Superior temporal gyrus (tissue), 1 donor: ENCODE results near the gene FNDC3B.

Source experiments
- DNase-seq: peaks from one replicate; pipeline ENCODE4 v3.0.0-alpha.2; 2016; ENCODE audit errors: extremely low spot score

FNDC3B gene

GRCh38 chr3:172166890-172167289, 127.5 kb downstream of the FNDC3B start:
- no peak for DNase-seq

GRCh38 chr3:172167892-172168648, 128.7 kb downstream of the FNDC3B start:
- DNase-seq: no peak

DNA sequence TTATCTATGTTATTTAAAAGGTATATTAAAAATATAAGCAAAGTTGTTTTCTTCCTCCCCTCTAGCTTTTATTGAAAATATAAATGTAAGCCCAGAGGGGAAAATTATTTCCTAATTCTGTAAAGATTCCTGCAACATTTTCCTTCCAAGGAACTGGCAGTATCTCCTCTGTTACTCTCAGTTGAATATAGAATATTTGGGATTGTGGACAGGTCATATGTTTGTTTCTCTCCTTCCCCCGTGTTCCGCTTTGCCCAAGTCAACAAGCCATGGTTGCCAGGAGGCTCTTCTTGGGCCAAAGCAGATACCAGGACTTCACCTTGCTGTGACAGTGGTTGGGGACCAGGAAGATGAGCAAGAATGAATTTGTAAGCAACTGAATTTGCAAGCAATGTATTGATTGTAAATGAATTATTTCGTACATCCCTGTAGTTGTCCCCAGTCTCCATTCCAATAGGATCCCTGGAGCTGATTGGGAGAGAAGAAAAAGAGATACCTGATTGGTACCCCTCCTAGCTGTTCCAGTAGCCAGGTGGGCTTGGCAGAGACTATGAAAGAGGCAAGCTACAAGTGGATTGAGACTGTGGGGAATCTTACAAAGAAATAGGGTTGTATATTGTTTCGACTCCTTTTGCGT, 130.8 kb downstream of the FNDC3B start:
- DNase-seq: no peak

- DNase-seq: no peak
Observed at GRCh38 chr3:172170841-172171240, 131.5 kb downstream of the FNDC3B start.

GRCh38 chr3:172171396-172172075, 132.2 kb downstream of the FNDC3B start:
- no peak for DNase-seq

- no peak for DNase-seq
Observed at GRCh38 chr3:172173316-172174254, 134.2 kb downstream of the FNDC3B start.

DNA sequence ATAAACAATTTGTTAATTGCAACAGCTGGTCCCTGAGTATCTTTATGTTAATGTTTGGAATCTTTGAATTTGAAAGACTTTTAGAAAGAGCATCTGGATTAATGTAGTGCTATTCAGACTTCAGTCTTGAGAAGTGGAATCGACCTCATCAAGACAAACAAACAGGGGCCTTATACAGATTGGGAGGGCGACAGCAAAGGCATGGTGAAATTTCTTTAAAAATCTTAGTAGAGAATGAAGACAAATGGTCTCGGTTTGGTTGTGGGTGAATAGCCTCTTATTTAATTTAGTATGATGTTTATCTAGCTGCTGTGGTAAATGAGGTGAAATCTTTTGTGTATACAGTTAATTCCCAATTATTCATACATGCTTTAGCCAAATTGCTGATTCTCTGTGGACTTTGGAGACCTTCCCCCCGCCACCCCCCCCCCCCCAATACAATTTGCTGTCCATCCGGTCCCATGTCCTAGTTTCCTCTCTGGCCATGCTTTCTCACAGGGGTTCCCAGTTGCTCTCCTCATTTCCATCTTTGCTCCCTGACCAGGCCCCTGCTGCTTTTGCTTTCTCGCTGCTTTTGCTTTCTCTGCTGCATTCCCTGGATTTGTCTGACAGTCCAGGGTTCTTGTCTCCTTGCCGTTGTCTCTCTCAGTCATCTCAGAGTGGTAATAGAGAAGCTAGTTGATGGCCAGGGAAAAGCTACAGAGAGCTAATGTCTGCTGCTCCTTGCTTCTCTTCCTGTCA, 135.3 kb downstream of the FNDC3B start:
- no peak for DNase-seq

- DNase-seq: no peak
Observed at GRCh38 chr3:172175254-172175599, 135.8 kb downstream of the FNDC3B start.

DNA sequence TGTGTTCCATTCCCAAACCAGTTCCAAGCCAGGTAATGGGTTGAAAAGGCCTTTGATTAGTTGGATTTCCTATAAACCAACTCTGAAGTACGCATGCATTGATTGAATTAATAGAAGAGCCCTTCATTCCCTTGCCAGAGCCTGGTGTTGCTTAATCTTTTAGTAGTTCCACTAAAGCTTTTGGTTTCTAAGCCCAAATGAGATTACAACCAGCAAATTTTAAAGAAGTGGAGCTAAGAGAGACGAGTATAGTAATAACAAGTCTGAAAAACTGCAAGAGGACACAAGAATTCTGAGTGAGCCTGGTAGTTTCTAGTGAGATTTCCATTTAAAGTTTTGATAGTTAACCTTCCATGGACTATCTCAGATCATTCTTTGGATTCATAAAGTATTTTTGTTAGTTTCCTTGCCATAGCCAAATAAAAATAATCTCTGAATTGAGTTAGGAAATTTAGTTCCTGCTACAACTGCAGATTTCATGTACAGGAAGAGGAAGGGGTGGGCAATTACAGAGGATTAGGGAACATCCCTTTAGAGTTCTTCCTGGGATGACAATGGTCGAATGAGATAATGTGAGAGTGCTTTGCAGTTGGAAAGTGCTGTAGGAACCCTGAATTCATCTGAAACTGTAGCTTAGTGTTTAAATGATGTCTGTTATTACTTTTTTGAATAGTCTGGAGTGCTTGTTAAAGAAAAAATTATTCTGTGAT, 136.8 kb downstream of the FNDC3B start:
- DNase-seq: no peak

DNA sequence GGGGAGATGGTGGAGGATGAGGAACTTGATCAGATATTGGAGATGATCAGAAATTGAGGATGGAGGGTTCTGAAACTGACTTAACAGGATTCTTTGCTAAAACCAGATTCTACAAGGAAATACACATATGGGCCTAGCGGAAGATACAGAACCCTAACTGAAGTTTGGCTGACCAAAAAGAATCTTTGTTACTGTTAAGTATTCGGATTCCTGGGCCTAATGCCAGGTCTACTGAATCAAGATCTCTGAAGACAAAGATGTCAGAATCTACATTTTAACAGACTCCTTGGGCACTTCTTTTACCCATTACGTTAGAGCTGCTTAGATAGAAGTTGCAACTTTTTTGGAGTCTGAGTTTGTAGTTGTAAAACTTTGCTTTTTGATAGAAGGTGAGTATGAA, 137.7 kb downstream of the FNDC3B start:
- no peak for DNase-seq

- DNase-seq: no peak
Observed at GRCh38 chr3:172177803-172178316, 138.5 kb downstream of the FNDC3B start.

- DNase-seq: no peak
Observed at GRCh38 chr3:172179680-172180399, 140.5 kb downstream of the FNDC3B start.

DNA sequence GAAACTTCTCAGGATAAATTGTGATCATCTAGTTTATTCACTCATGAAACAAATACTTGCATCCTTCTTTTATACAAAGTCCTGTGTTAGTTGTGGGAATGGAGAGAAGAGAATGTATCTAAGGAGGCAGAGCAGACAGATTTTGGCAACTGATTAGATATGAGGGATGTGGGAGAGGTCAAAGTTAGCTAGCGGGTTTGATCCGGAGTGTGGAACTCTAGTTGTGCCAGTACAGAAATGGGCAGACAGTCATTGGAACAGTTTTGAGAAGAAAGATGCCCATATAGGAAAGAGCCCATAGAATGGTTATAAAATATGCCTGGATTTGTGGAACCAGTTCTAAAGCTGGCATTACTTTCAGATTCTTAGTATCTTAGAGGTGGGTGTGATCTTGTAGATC, 141.1 kb downstream of the FNDC3B start:
- no peak for DNase-seq

DNA sequence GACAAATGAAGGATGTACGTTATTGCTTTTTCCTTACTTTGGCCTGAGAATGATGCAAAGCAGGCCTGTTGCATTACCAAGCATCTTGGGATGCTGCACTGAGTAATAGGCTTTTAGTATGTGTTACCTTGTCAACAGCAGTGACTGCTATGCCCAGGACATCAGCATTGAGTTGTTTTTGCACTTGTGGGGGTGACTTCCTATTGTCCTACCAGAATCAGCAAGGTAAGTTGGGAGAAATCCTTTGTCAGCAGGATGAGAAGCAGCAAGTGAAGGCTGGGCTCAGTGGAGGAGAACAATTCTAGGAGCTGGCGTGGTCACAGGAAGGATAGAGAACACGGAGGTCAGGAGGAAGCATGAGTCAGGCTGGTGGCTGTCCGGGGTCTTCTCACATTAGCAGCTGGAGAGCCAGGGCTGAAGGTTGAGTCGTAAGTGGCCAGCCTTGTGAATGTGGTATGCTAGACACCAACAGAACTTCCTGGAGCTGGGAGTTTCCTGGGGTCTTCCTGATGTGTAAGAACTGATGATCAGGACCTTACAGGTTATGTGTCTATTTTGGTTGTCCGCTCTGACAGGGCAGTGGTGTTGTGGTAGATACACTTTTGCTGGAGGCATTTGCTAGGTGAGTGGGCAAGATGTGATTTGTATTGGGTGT, 142.7 kb downstream of the FNDC3B start:
- no peak for DNase-seq

GRCh38 chr3:172182797-172183196, 143.4 kb downstream of the FNDC3B start:
- DNase-seq: no peak

GRCh38 chr3:172184106-172184822, 144.9 kb downstream of the FNDC3B start:
- no peak for DNase-seq

GRCh38 chr3:172185907-172186306, 146.5 kb downstream of the FNDC3B start:
- no peak for DNase-seq

DNA sequence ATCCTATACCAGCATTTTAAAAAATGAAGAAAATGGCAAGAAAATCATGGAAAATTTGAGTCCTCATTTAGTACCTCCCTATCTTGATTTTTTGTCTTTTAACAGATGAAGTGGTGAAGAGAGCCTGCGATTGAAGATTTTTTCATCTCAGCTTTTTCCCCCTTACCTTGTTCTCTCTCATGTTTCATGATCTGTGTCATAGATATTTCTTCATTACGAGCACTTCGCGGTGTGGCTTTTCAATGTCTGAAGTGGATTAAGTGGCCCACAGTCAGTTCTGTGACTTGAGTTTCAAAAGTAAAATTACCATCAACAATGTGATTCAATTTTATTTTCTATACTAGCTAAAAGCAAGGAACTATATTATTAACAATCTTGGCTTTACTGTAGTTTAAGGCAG, 147.2 kb downstream of the FNDC3B start:
- no peak for DNase-seq
